K562 (cell line): ENCODE measurements around the gene TMEM239. TPM values are rescaled to one million over a fixed set of nuclear protein-coding genes. Genes with fewer than 3 reads are reported as not detected.

Experiments
- ATAC-seq: fragments of 200-7000 bp; cut with Tn5 transposase; 3 replicates; pipeline ENCODE4 v1.9.1; 2020; ENCODE audit warnings: moderate library complexity
- BruUV-seq: library from RNA; stranded (reverse); fragments of 400-500 nt; replicated peaks from 2 replicates; lab custom pipeline; 2021; lab: Mats Ljungman, UMichigan
- CTCF ChIA-PET: fragments of 300-600 bp; formaldehyde crosslinking; extraction: SDS; loops from one replicate; lab custom pipeline; 2021; ENCODE audit warnings: low intra/inter-chr PET ratio; lab: Yijun Ruan, JAX
- POLR2A ChIA-PET: fragments of 300-600, 350-650 bp; sonication (Branson Sonifier 250); formaldehyde crosslinking; extraction: SDS; loops from one replicate; lab custom pipeline; 2021; ENCODE audit warnings: antibody characterized with exemption, inconsistent platforms; lab: Yijun Ruan, JAX
- DNase-seq, 4 experiments: peaks; one replicate each; pipeline versions ENCODE4 v3.0.0 to v3.0.0-alpha.2; 2011 to 2018; ENCODE audit warnings: low spot score in 3 of 4, mixed read lengths in 3 of 4; ENCODE audit errors: extremely low read depth in 1 of 4
- FAIRE-seq: peaks from 2 replicates; lab custom pipeline; 2011; peaks lifted over from hg19 to GRCh38; lab: Jason Lieb, UNC
- H2AFZ ChIP-seq: 2 replicates; pipeline ENCODE4 v1.6.0; 2011; ENCODE audit warnings: low read depth, low read length, control low read depth, inconsistent platforms
- H3K27ac ChIP-seq: fragments of 200-600 bp; 3 replicates; pipeline ENCODE4 v1.8.0; 2011; ENCODE audit warnings: low read depth, mild to moderate bottlenecking, control low read depth, inconsistent platforms, low read length, moderate library complexity, mixed read lengths; ENCODE audit errors: extremely low read depth
- H3K27me3 ChIP-seq, 2 experiments: fragments of 300-600 bp in 1 of 2; 2 replicates in 1 of 2; 3 replicates in 1 of 2; pipeline versions ENCODE4 v1.6.0 to v1.8.0; 2011; ENCODE audit warnings: inconsistent platforms in 2 of 2, low read length in 2 of 2, mild to moderate bottlenecking in 1 of 2, mixed read lengths in 1 of 2, moderate library complexity in 1 of 2; ENCODE audit not compliant: control insufficient read depth in 2 of 2, insufficient read depth in 2 of 2
- H3K36me3 ChIP-seq: fragments of 300-600 bp; 3 replicates; pipeline ENCODE4 v1.8.0; 2011; ENCODE audit warnings: mild to moderate bottlenecking, low read length, inconsistent platforms; ENCODE audit not compliant: control insufficient read depth, insufficient read depth
- H3K4me1 ChIP-seq, 2 experiments: fragments of 200-600 bp in 1 of 2; replicated peaks in 1 of 2; 2 replicates in 1 of 2; 3 replicates in 1 of 2; pipeline versions ENCODE4 v1.5.1 to v1.8.0; 2011; ENCODE audit warnings: inconsistent platforms in 2 of 2, low read length in 2 of 2, mild to moderate bottlenecking in 1 of 2, mixed read lengths in 1 of 2, moderate library complexity in 1 of 2; ENCODE audit not compliant: control insufficient read depth in 2 of 2, insufficient read depth in 2 of 2
- H3K4me2 ChIP-seq: 2 replicates; pipeline ENCODE4 v1.6.1; 2011; ENCODE audit warnings: low read length, control low read depth, inconsistent platforms, mixed read lengths; ENCODE audit not compliant: insufficient read depth
- H3K4me3 ChIP-seq: fragments of 200-600 bp; sonication (generic), shearing (Covaris generic); 2 replicates; pipeline ENCODE4 v1.5.1; 2016; ENCODE audit warnings: control low read depth, inconsistent platforms
- H3K79me2 ChIP-seq: fragments of 200-600 bp; 3 replicates; pipeline ENCODE4 v1.8.0; 2011; ENCODE audit warnings: low read length, inconsistent platforms; ENCODE audit not compliant: control insufficient read depth, insufficient read depth
- H3K9ac ChIP-seq, 2 experiments: 2 replicates each; pipeline versions ENCODE4 v1.6.0 to v1.6.1; 2011; ENCODE audit warnings: low read depth in 2 of 2, low read length in 2 of 2, control low read depth in 1 of 2, inconsistent platforms in 1 of 2, mild to moderate bottlenecking in 1 of 2, mixed read lengths in 1 of 2; ENCODE audit not compliant: insufficient read depth in 1 of 2
- H3K9me1 ChIP-seq: one replicate; pipeline ENCODE4 v1.6.0; 2011; ENCODE audit warnings: inconsistent platforms, mild to moderate bottlenecking, low read length, moderate library complexity; ENCODE audit not compliant: control insufficient read depth, insufficient read depth
- H3K9me3 ChIP-seq: replicated peaks from 2 replicates; pipeline ENCODE4 v1.5.1; 2011; ENCODE audit warnings: low read depth, low read length, inconsistent platforms; ENCODE audit not compliant: control insufficient read depth, insufficient read depth
- H4K20me1 ChIP-seq: replicated peaks from 2 replicates; pipeline ENCODE4 v1.6.1; 2011; ENCODE audit warnings: low read length, inconsistent platforms, mixed read lengths; ENCODE audit not compliant: control insufficient read depth, insufficient read depth
- ARID1B ChIP-seq: fragments of 450-650 bp; IDR thresholded peaks from 2 replicates; pipeline ENCODE4 v1.6.1; 2016; ENCODE audit warnings: antibody characterized with exemption, mild to moderate bottlenecking, inconsistent platforms
- CUX1 ChIP-seq: fragments of 200-800 bp; sonication (Bioruptor generic); IDR thresholded peaks from 2 replicates; pipeline ENCODE4 v1.6.1; 2016; ENCODE audit warnings: missing genetic modification characterization, missing compliant biosample characterization
- KHSRP ChIP-seq: fragments of 450-650 bp; IDR thresholded peaks from 2 replicates; pipeline ENCODE4 v1.6.1; 2017
- MYNN ChIP-seq, 2 experiments: sonication (generic); formaldehyde crosslinking in 1 of 2; IDR thresholded peaks; 2 replicates each; pipeline versions ENCODE4 v1.5.0 to v1.6.1; 2016 to 2020; ENCODE audit warnings: antibody characterized with exemption in 1 of 2, missing genetic modification reagents in 1 of 2
- NCOA6 ChIP-seq: fragments of 450-650 bp; IDR thresholded peaks from 2 replicates; pipeline ENCODE4 v1.6.1; 2017; ENCODE audit warnings: mild to moderate bottlenecking
- NR3C1 ChIP-seq: sonication (generic); formaldehyde crosslinking; IDR thresholded peaks from 2 replicates; pipeline ENCODE4 v1.8.1; 2022; ENCODE audit warnings: missing genetic modification reagents
- RBBP5 ChIP-seq: fragments of 200-600 bp; sonication (generic); IDR thresholded peaks from 2 replicates; pipeline ENCODE4 v1.6.1; 2012; ENCODE audit warnings: borderline replicate concordance, mild to moderate bottlenecking, low read length, control low read depth, inconsistent platforms; ENCODE audit not compliant: insufficient read depth, poor library complexity, severe bottlenecking
- RCOR1 ChIP-seq, 2 experiments: IDR thresholded peaks; 2 replicates each; pipeline ENCODE4 v1.6.1; 2012; ENCODE audit warnings: low read depth in 2 of 2, low read length in 2 of 2, borderline replicate concordance in 1 of 2, improper control_type of control experiment in 1 of 2
- ZFPM2 ChIP-seq: fragments of 250-450 bp; sonication (Bioruptor Pico); IDR thresholded peaks from 2 replicates; pipeline ENCODE4 v1.5.1; 2022; ENCODE audit warnings: mild to moderate bottlenecking
- ZMIZ1 ChIP-seq, 2 experiments: fragments of 150-350 bp in 1 of 2; IDR thresholded peaks; 2 replicates each; pipeline ENCODE4 v1.6.1; 2012 to 2016; ENCODE audit warnings: low read depth in 2 of 2, low read length in 2 of 2, mild to moderate bottlenecking in 1 of 2, moderate library complexity in 1 of 2
- WGBS: fragments of 100-300 bp; shearing (Covaris generic); methylation state at CpG from one replicate; pipeline ENCODE4 v1.1.6; 2016; ENCODE audit warnings: low coverage, mixed read lengths; ENCODE audit not compliant: insufficient coverage; ENCODE audit errors: missing lambda C conversion rate; 5-methylcytosine and 5-hydroxymethylcytosine counted together
- in situ Hi-C: fragments of 300-500 bp; cut with MboI; formaldehyde crosslinking; loops from 4 replicates; pipeline ENCODE4 v1.15.0; 2018; ENCODE audit warnings: inconsistent platforms, mixed read lengths
- intact Hi-C: fragments of 100-400 bp; cut with micrococcal nuclease; formaldehyde crosslinking; loops from 2 replicates; pipeline ENCODE4 v1.14.2; 2022
- polyA plus RNA-seq, 8 experiments: library from polyadenylated mRNA; depleted of rRNA in 4 of 8; stranded (reverse) in 5 of 8; unstranded in 3 of 8; fragments of >200 nt; fragmentation: Nextera tagmentation in 2 of 8; fragmentation: Illumina TruSeq in 1 of 8; extraction: Ambion mirVana in 2 of 8; extraction: Trizol in 1 of 8; gene quantifications; 2 replicates each; pipeline versions ENCODE4 v1.2.1 to v1.2.3, GENCODE V29; 2011 to 2014; ENCODE audit warnings: inconsistent platforms in 1 of 8, missing spikeins in 1 of 8
- total RNA-seq, 7 experiments: library from RNA; depleted of rRNA in 6 of 7; stranded (reverse); fragments of >200 nt in 6 of 7; fragmentation: Illumina TruSeq in 2 of 7; extraction: Trizol in 2 of 7; gene quantifications; 2 replicates each; pipeline versions ENCODE4 v1.2.1 to v1.2.3, GENCODE V29; 2011 to 2021; ENCODE audit warnings: low replicate concordance in 1 of 7
- TF ChIP-seq, protein P1 (sequence below), 2 experiments: IDR thresholded peaks; 2 replicates each; pipeline ENCODE4 v1.6.1; 2012; ENCODE audit warnings: improper control_type of control experiment in 2 of 2, low read depth in 2 of 2, low read length in 2 of 2, borderline replicate concordance in 1 of 2

Gene TMEM239
- total and polyA plus RNA-seq, 9 of the 15 experiments (the other 6 are each of a cell fraction or from before 2014, with no cell fraction given), result not detected

DNA sequence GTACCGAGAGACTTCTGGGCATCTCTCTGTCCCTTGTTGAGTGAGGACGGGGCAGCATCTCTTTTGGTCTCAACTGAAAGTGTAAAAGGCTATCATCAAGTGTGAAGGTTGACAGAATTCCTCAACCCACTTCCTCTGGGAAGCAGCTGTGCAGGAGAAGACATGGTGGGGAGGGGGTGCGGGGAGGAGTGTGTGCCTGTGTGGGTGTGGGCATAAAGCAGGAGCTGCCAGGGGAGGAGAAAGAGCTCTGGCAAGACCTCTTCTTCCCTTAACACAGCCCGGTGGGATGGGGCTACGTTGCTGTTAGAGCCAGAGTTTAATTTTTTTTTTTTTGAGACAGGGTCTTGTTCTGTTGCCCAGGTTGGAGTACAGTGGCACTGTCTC lies 47.5 kb upstream of the TMEM239 start:
- in situ Hi-C loops, result no loop called here
- POLR2A ChIA-PET, result no interaction called here
- TF ChIP-seq KHSRP (no peak), NCOA6 (no peak), RCOR1 (IDR thresholded peaks at IDR 0.05; ENCODE audit: borderline replicate concordance in 1 of 2, low read depth in 2 of 2, low read length in 2 of 2) (no peak), ZMIZ1 (IDR thresholded peaks at IDR 0.05; ENCODE audit: low read depth in 2 of 2, low read length in 2 of 2) (no peak), CUX1 (CRISPR knock-in tag) (no peak), ARID1B (no peak), ZFPM2 (CRISPR knock-in tag) (no peak), MYNN (IDR thresholded peaks at IDR 0.05) (no peak), MYNN (CRISPR knock-in tag; IDR thresholded peaks at IDR 0.05) (no peak), RBBP5 (no peak), NR3C1 (no peak)
- TF ChIP-seq, protein P1, sequence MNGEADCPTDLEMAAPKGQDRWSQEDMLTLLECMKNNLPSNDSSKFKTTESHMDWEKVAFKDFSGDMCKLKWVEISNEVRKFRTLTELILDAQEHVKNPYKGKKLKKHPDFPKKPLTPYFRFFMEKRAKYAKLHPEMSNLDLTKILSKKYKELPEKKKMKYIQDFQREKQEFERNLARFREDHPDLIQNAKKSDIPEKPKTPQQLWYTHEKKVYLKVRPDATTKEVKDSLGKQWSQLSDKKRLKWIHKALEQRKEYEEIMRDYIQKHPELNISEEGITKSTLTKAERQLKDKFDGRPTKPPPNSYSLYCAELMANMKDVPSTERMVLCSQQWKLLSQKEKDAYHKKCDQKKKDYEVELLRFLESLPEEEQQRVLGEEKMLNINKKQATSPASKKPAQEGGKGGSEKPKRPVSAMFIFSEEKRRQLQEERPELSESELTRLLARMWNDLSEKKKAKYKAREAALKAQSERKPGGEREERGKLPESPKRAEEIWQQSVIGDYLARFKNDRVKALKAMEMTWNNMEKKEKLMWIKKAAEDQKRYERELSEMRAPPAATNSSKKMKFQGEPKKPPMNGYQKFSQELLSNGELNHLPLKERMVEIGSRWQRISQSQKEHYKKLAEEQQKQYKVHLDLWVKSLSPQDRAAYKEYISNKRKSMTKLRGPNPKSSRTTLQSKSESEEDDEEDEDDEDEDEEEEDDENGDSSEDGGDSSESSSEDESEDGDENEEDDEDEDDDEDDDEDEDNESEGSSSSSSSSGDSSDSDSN (IDR thresholded peaks at IDR 0.05; ENCODE audit: borderline replicate concordance in 1 of 2, low read depth in 2 of 2, low read length in 2 of 2), result no peak

More for the DNA sequence above, 47.5 kb upstream of the TMEM239 start:
- DNase-seq (no peak), FAIRE-seq (no peak), ATAC-seq (no peak)
- no peak overlapping the region for H3K4me3 ChIP-seq
- WGBS, result 0% methylated on average over 5 of the region's 5 CpGs
- no peak overlapping the region for H3K9ac ChIP-seq
- no peaks in the 10 kb centered on the region; a peak in 1 of 5 replicates for H3K4me1 ChIP-seq
- no peaks in the 10 kb centered on the region for H3K79me2 ChIP-seq
- no peak overlapping the region for H3K4me2 ChIP-seq
- CTCF ChIA-PET, result no interaction called here
- H4K20me1 ChIP-seq, result no peaks in the 10 kb centered on the region
- H3K27me3 ChIP-seq, result peaks cover 9 to 32% of the 10 kb centered on the region in 2 experiments; a peak in 4 of 5 replicates
- no peak overlapping the region for H2AFZ ChIP-seq
- no peaks in the 10 kb centered on the region for H3K9me1 ChIP-seq
- H3K9me3 ChIP-seq, result no peaks in the 10 kb centered on the region
- no TSS peak for BruUV-seq
- intact Hi-C loops, result no loop called here
- no peak overlapping the region for H3K27ac ChIP-seq
- H3K36me3 ChIP-seq, result no peaks in the 10 kb centered on the region
